NCI-H526 (cell line): ENCODE results near the gene WDR93.

Source experiments
- DNase-seq, 2 experiments: peaks; one replicate each; lab custom pipeline; 2025; lab: John Stamatoyannopoulos, UW

WDR93 gene

DNA sequence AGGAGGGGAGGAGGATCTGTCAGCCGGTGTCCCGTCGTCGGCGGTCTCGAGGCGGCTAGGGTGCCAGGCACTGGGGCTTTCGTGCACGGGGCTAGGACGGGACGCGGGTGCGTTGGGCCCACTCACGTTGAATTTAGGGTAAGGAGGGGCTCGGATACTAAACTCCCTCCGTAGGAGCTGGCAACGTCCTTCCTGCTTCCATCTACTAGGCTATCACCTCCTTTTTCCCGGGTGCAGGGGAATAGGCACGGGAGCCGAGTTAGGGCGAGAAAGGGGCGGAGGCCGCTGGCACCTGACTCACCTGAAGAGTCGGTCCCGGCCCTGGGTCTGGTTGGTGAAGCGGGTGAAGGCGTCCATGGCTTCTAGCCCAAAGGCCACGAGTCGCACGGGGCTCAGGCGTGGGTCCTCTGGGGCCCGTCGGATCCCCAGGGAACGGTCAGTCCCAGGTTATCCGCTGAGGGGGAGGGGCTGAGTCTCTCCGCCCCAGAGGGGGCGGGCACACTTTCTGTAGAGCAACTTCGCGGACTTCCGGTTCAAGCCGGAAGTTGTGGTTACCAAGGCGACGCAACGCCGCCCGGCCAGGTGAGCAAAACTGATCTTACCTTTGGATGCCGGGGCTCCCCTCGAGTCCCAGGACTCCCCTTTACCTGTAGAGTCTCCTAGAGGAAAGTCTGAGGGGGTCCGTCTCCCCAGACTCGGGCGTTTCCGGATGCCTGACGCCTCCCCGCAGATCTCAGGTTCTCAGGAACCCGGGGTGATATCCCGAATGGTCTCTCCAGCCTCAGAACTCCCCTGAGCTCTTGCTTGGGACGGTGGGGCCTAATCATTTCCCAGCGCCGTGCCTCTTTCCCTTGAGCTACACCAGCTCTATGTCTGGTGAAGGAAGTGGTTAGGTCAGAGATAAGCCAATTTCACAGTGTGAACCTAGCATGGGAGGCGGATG lies at the start of gene WDR93, which contains the start of gene PEX11A:
Gene WDR93 (plus strand): TSS at position 536 of the 943 bp plus-strand sequence. CDS start 10,936 bp downstream, outside the sequence.
Gene PEX11A (minus strand): TSS at position 479 of the 943 bp plus-strand sequence. CDS start 122 bp downstream, at position 357.
- DNase-seq = peak; percentile 77 to 94

DNA sequence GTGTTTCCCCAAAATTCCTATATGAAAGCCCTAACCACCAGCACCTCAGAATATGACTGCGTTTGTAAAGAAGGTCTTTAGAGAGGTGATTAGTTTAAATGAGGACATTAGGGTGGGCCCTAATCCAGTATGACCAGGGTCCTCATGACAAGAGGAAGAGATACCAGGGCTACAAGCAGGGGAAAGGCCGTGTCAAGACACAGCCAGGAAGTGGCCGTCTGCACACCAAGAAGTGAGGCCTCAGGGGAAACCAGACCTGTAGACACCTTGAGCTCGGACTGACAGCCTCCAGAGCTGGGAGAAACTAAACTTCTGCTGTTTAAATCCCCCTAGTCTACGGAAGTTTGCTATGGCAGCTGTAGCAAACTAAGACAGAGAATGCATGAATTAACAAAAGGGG lies 49.6 kb upstream of the WDR93 start:
- no peak for DNase-seq

DNA sequence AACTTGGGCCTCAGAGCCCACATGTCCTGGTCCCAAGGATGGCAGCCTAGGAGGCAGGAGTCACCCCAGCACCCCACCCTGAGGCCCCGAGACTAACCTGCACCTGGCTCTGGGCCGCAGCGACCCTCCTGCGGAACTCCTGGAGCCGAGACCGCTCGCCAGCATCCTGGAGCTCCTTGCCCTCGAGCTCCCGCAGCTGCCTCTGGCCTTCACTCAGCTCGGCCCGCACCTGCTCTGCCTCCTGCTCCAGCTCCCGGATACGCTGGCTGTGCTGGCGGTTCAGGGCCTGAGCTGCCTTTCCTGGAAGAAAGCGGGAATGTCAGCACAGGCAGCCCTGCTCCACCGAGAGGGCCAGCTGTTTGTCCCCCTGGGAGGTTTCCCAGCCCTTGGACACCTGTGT lies 48.5 kb upstream of the WDR93 start:
- DNase-seq = no peak

DNA sequence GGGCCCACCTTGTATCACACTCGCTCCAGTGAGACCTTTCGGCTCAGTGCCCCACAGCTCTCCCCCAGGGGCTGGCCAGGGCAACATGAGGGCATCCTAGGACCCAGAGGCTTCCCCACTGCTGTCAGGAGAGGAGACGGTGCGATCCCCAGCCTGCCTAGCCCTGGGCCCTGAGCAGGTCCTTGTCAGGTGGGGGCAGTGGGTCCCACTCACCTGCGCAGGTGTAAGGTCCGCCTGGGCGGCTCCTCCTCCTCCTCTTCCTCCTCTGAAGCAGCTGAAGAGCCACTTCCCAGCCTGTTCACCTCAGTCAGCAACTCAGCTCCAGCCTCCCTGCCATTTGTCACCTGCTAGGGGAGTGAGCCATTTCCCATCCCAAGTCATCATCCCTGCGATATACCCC lies 44.9 kb upstream of the WDR93 start:
- no peak for DNase-seq

DNA sequence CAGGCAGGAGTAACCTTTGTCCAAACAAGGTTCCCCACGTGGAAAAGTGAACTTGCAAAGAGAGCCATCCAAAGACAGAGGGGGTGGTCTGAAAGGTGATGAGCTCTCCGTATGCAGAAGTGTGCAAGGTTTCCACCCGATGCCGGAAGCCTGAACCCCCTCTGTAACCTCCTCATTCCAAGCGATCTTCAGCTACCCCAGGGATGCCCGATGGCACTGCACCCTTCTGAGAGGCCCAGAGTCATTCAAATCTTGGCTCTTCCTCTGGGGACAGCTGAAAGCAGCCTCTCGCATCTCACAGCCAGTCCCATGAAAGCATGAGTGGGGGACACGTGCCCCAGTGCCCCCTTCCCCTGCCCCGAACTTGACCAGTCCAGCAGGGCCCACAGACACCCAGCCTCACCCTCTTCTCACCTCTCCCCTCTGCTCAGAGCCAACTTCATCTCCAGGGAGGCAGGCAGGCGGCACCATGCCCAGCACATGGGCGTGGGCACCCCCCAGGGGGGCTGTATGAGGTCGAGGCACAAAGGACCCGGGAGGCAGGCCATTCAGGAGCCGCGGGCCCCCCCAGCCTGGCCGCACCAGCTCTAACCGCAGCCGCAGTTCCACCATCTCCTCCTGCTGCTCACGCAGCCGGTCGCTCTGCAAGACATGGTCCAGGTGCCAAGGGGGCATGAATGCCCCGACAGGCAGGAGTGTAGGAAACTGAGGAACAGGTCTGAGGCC lies 44.0 kb upstream of the WDR93 start:
- no peak for DNase-seq

DNA sequence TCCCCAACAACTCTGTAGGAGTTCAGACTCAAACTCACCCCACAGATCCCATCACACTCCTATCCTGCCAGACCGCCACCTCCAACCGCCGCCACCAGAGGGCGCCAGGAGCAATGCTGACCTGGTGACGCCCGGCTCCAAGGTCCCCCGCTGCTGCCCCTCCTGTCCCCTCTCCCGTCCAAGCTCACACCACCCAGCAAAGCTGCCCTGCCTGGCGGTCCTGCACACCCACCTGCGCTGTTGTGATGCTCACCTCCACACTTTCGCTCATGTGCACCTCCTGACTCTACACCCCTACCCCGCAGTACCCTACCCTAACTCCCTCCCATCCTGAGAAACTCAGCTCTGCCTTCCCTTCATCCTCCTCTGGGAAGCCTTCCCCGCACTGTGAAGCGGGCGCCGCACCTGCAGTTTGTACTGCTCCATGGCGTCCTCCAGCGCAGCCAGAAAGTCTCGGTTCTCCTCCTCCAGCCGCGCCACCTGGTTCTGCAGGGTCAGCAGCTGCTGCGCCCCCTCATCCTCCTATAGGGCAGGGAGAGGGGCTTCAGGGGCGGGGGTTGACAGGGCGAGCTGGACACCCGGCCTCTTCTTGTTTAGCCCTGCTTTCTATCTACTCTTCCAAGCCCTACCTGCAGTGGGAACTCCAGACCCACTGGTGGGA lies 43.3 kb upstream of the WDR93 start:
- DNase-seq = peak; percentile 8 to 78

DNA sequence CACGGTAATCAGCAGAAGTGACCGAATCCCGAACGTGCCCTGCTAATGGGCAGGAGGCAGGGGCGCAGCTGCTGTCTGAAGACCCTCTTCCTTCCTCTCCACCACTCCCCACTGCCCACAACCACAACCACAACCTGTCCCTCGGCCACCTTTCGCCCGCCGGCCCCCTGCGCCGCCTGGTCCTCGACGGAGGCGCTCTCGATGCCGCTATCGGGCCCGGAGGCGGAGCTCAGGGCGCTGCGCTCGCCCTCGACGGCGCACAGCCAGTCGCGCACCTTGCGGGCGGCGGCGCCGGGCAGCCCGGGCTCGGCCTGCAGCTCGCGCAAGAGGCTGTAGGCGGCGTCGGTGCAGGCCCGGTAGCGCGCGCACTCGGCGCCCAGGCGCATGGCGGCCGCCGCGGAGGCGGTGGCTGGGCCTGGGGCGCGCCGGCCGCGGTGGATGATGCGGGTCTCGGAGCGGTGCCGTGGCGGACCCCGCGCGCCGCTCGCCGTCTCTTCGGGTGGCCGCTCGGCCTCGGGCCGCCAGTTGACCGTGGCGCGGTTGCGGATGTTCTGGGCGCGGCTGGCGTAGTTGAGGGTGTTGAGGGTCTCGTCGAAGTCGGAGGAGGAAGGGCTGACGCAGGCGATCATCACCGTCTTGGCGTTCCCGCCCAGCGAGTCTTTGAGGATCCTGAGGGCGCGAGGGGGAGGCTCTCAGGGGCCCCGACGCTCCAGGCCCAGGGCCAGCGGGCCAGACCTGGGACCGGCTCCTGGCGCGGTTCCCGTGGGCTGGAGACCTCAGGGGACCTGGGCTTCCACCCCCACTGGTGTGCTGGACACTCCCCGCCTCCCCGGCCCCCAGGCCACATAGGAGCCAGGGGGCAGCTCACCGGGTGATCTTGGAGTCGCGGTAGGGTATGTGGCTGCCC lies 42.3 kb upstream of the WDR93 start:
- DNase-seq = no peak

DNA sequence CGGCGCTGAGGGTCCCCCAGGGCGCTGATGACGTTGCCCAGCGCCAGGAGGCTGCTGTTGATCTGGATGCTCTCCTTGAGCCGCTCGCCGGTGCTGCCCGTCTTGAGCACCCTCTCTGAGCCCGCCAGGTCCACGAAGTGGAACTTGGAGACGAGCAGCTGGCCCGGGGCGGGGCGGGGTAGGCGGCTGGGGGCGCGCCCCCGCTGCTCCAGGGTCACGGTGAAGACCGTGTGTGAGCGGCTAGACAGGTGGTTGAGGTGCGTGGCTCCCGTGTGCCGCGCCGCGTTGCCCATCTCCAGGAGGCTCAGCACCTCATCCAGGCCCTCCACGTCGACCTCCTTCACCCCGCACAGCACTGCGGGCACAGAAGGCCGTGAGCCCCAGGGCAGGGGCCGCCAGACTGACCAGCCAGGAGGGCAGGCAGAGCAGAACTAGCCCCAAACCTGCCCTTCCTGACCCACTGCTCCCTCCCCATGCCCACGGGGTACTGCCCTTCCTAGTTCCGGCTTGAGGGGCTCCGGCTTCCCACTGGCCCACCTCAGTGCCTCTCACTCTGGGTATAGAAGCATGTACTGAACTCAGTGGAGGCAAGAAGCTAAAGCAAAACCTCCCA lies 41.5 kb upstream of the WDR93 start:
- DNase-seq = no peak

DNA sequence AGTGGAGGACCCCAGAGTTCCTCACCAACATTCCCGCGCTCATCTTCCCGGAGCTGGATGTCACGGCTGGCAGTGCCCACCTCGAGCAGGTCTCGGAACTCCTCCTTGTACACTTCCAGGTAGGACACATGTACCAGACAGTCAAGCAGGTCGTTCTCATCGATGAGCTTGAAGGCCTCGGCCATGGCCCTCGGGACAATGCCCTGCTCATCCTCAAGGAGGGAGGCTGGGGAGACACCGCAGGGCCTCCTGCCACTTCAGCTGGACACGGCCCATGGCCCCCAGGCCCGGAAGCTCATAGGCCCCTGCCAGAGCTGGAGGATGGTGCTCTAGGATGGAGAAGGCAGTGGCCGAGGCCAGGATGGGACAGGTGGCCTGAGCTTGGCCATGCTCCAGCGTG lies 40.9 kb upstream of the WDR93 start:
- no peak for DNase-seq

DNA sequence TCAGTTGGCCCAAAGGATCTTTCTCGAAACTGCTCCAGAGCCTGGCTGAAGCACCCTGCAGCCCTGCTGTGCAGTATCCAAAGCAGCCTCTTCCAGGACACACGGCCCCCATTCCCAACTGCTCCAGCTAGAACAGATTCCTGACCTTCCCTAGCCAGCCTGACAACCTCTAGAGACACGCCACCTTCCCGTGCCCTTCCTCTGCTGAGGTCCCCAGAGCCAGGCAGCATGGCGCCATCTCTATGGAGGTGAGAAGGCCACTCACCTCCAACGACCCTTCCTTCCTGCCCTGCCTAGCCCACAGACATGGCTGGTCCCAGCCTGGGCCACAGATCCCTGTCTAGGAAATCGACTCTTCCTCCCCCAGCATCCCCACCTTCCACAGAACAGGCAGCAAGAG lies 38.5 kb upstream of the WDR93 start:
- DNase-seq = no peak

DNA sequence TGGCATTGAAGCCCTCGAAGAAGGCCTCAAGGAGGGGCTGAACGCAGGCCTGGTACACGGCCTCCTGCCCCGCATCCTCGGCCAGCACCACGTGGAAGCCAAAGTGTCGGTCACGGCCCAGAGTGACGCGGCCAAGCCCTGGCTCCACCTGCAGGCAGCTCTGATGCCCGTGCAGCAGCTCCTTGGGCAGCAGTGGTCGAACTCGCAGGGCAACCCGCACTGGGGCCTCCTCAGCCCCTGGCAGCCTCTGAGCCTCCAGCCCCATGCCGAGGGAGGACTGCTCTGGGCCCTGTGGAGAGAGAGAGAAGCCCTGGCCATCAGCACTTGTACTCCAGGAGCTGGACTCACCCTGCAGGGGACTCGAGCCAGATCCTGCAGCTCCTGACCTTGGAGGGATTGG lies 37.9 kb upstream of the WDR93 start:
- DNase-seq = no peak

DNA sequence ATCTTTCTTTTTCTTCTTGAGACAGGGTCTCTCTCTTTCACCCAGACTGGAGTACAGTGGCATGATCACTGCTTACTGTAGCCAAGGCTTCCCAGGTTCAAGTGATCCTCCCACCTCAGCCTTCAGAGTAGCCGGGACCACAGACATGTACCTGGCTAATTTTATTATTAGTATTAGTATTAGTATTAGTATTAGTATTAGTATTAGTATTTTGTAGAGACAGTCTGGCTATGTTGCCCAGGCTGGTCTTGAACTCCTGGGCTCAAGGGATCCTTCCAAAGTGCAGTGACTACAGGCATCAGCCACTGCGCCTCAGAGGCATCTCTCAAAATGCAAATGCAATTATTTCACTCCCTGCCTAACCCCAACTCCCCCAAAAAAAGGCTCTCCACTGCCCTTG lies 37.0 kb upstream of the WDR93 start:
- no peak for DNase-seq

DNA sequence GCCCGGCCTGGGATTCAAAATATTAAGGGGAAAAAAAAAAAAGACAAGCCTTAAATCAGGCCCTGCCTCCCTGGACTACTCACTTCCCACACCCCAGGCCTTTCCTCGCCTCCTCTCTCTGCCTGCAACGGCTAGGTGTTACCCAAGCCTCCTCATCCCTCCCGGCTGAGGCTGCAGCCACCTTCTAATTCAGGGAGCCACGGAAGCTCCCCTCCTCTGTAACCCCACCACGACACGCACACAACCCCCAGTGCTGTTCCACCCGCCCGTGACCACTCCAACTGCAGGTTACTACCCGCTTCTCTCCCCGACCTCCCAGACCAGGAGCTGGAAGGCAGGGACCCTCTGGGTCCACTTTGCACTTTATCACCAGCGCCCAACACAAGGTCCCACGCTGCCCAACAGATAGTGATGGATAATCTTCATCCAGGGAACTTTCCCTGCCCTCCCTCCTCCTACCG lies 36.3 kb upstream of the WDR93 start:
- DNase-seq = no peak

DNA sequence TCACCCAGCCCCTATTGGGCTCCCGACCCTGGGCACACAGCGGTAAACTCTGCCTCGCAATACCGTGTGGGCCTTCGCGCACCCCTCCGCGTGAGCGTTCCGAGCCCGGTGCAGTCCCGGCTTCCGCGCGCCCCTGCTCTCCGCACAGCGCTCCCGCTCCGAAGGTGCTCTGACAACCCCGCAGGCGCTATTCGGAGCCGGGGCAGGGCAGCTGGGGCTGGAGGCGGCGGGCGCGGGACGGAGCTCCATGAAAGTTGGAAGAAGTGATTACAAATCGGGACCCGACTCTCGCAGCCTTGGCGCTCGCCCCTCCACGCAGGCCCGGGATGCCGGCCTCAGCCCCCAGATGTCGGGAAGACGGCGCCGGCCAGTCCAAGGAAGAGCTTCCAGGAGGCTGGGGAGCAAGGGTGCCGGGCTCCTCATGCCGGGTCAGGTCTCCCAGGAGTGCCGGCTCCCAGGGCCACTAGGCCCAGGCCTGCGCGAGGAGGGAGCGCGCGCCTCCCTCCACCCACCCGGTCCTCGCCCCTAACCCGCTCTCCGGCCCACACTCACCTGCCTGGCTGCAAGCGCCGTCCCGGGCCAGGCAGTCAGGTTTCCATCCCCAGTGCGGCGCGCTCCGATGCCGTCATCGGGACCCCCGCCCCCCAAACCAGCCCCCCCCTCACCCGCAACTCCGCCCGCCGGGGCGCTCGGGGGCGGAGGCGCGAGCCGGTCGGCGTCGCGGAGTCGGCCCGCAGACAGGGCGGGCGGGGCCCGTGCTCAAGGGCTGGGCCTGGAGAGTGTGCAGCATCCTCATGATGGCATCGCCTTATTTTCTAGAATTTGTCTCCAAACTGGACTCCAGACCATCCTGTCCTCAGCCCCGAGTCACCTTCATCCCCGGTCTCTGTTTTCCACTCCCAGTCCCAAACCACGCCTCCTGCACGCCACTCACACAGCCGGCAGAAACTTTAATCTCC lies 35.5 kb upstream of the WDR93 start, which contains the start of gene KIF7:
Gene KIF7 (minus strand): TSS at position 621 of the 959 bp plus-strand sequence. CDS start 2,537 bp downstream, outside the sequence.
- peak in 1 of 2 experiments; percentile 73 for DNase-seq

DNA sequence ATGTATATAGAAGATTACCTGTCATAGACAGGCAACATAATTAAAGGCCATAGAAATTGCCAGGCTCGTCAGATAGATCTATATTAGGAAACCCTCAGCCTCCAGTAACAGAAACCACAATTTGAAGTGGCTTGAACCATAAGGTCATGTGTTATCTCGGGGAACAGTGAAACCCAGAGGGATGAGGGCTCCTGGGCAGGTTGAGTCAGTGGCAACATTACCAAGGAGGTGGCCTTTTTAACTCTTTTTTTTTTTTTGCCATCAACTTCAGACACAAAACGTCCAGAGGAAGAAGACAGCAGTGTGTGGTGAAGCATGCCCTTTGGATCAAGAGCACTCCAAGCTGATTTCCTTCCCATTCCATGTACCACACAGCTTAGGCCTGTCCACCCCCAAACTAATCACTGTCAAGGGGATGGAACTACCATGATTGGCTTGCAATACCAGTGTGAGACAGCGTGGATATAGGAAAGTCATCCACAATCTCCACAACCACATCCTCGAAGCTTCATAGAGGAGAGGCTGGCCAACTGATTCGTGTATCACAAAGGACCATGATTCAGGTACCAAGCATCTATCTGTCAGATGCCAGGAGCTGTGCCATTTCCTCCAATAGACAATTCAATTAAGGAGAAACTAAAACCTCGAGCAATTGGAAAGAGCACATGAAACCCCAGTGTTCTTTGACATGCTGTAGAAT lies 34.3 kb upstream of the WDR93 start:
- no peak for DNase-seq

DNA sequence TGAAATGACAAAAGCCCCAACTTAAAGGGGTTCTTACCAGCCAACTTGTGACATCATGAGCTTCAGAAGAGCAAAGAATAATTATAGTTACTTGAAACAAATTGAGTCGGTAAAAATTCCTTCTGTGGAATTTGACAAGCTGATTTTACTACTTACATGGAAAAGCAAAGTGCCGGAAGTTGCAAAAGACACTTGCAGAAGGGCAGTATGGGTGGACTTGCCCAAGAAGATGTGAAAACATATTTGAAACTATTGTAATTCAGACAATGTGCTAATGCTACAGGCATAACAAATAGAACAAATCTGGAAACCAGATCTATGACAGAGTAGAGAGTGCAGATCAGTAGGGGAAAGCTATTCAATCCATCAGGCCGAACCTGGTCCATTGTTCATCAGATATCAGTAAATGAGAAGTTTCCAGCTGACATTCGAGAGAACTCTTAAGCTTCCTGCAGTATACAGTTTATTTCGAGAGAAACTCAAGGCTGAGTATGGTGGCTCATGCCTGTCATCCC lies 32.9 kb upstream of the WDR93 start:
- DNase-seq = no peak

DNA sequence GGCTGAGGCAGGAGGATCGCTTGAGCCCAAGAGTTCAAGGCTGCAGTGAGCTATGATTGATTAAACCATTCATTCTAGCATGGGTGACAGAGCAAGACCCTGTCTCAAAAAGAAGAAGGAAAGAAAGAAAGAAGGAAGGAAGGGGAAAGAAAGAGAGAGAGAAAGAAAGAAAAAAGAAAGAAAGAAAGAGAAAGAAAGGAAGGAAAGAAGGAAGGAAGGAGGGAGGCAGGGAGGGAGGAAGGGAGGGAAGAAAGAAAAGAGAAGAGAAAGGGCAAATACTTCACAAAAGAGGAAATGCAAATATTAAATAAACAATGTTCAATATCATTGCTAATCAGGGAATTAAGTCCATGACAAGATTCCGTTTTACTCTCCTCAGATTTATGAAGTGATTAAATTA lies 31.3 kb upstream of the WDR93 start:
- DNase-seq = no peak

DNA sequence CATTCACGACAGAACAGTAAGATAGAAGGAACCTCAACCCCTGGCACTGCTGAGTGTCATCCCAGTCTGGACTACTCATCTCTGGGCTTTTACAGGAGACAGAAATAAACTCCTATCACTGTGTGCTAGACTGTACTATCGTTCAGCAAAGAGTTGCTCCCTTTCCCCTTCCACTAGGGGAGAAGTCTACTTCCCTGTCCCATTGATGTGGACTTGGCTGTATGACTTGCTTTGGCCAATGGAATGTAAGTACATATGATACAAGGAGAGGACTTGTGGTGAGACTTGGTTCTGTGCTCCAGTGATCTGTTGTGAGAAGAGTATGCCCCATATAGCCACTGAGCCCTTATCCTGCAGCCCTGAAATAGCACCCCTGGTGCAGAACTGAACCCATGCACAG lies 30.1 kb upstream of the WDR93 start:
- no peak for DNase-seq
